Stomach (tissue), 4 donors: ENCODE measurements around the gene CYP1A2.

Source experiments
- CTCF ChIP-seq, 7 experiments: fragments of 450-650 bp in 4 of 7; fragments of 200-600 bp in 3 of 7; sonication (generic) in 3 of 7; IDR thresholded peaks; one replicate each; pipeline ENCODE4 v1.5.1; 2016 to 2019; ENCODE audit warnings: antibody characterized with exemption in 7 of 7, control low read depth in 2 of 7, mild to moderate bottlenecking in 1 of 7
- POLR2A ChIP-seq, 4 donors: fragments of 450-650 bp; IDR thresholded peaks; one replicate each; pipeline ENCODE4 v1.6.1; 2016; ENCODE audit warnings: antibody characterized with exemption in 4 of 4, control low read depth in 2 of 4, mild to moderate bottlenecking in 1 of 4, moderate library complexity in 1 of 4

- no peak for TF ChIP-seq CTCF (IDR thresholded peaks at IDR 0.05)
- TF ChIP-seq POLR2A (IDR thresholded peaks at IDR 0.05), result no peak
Measured at GRCh38 chr15:74754593-74755215, 6.1 kb downstream of the CYP1A2 start.
